PC-9 (cell line): ENCODE measurements around the gene LMBR1. TPM values are rescaled to one million over a fixed set of nuclear protein-coding genes. Genes with fewer than 3 reads are reported as not detected.
A peak's percentile ranks its signal among the peaks of the same experiment; 100 is the strongest.

ENCODE experiments used
- BruUV-seq: library from RNA; stranded (reverse); fragments of 400-500 nt; replicated peaks from 2 replicates; lab custom pipeline; 2021; lab: Mats Ljungman, UMichigan
- CTCF ChIA-PET: fragments of 300-600 bp; sonication (Branson Sonifier 250); formaldehyde crosslinking; loops from one replicate; lab custom pipeline; 2022; ENCODE audit warnings: antibody characterized with exemption; lab: Charles Lee
- POLR2A ChIA-PET: fragments of 300-600 bp; sonication (Branson Sonifier 250); formaldehyde crosslinking; loops from one replicate; lab custom pipeline; 2022; ENCODE audit warnings: antibody characterized with exemption; ENCODE audit not compliant: unreplicated experiment; lab: Charles Lee
- DNase-seq, 2 experiments: peaks; one replicate each; pipeline versions ENCODE4 v3.0.0 to v3.0.0-alpha.2; 2015 to 2022; ENCODE audit warnings: mixed read lengths in 1 of 2
- H2AFZ ChIP-seq: fragments of 200-600 bp; sonication (generic); 2 replicates; pipeline ENCODE4 v1.8.1; 2017; ENCODE audit warnings: antibody characterized with exemption
- H3F3A ChIP-seq: fragments of 200-600 bp; sonication (generic); 2 replicates; pipeline ENCODE4 v1.8.1; 2017; ENCODE audit warnings: antibody characterized with exemption, mild to moderate bottlenecking, low read depth; ENCODE audit not compliant: insufficient read depth
- H3K27ac ChIP-seq: fragments of 200-600 bp; sonication (generic); 2 replicates; pipeline ENCODE4 v1.6.1; 2016; ENCODE audit warnings: mixed run types
- H3K27me3 ChIP-seq: fragments of 200-600 bp; sonication (generic); 2 replicates; pipeline ENCODE4 v1.6.1; 2016; ENCODE audit warnings: low read depth, mixed run types; ENCODE audit not compliant: insufficient read depth
- H3K36me3 ChIP-seq: fragments of 200-600 bp; sonication (generic); 2 replicates; pipeline ENCODE4 v1.6.1; 2016; ENCODE audit warnings: low read depth, mixed run types
- H3K4me1 ChIP-seq: fragments of 200-600 bp; sonication (generic); replicated peaks from 2 replicates; pipeline ENCODE4 v1.6.1; 2016; ENCODE audit warnings: mixed run types; ENCODE audit not compliant: insufficient read depth
- H3K4me2 ChIP-seq: fragments of 200-600 bp; sonication (generic); 2 replicates; pipeline ENCODE4 v1.6.1; 2017; ENCODE audit warnings: mixed run types
- H3K4me3 ChIP-seq: fragments of 200-600 bp; sonication (generic); 2 replicates; pipeline ENCODE4 v1.6.1; 2016; ENCODE audit warnings: mixed run types
- H3K79me2 ChIP-seq: fragments of 200-600 bp; sonication (generic); 2 replicates; pipeline ENCODE4 v1.6.1; 2017; ENCODE audit warnings: low read depth, mixed run types
- H3K9me2 ChIP-seq: fragments of 200-600 bp; sonication (generic); 2 replicates; pipeline ENCODE4 v1.8.1; 2017; ENCODE audit warnings: mild to moderate bottlenecking; ENCODE audit not compliant: insufficient read depth
- H3K9me3 ChIP-seq: fragments of 200-600 bp; sonication (generic); 2 replicates; pipeline ENCODE4 v1.8.1; 2016; ENCODE audit warnings: low read depth; ENCODE audit not compliant: insufficient read depth
- H4K20me1 ChIP-seq: fragments of 200-600 bp; sonication (generic); 2 replicates; pipeline ENCODE4 v1.8.1; 2017; ENCODE audit not compliant: insufficient read depth
- CTCF ChIP-seq: fragments of 200-600 bp; sonication (generic); conservative IDR thresholded peaks from 2 replicates; pipeline ENCODE4 v1.6.1; 2017; ENCODE audit warnings: mixed run types, antibody characterized with exemption, mild to moderate bottlenecking, moderate library complexity
- EZH2 ChIP-seq: fragments of 200-600 bp; sonication (generic); IDR thresholded peaks from 2 replicates; pipeline ENCODE4 v1.8.0; 2017; ENCODE audit warnings: antibody characterized with exemption, low read depth
- intact Hi-C: fragments of 100-400 bp; cut with micrococcal nuclease; formaldehyde crosslinking; loops from one replicate; pipeline ENCODE4 v1.10.0; 2022; ENCODE audit not compliant: unreplicated experiment
- total RNA-seq: library from RNA; stranded (reverse); gene quantifications from 2 replicates; pipeline ENCODE4 v1.2.3, GENCODE V29; 2021

The LMBR1 gene
- total RNA-seq, 1 experiment from 2014 or later: 85.0 TPM

- no peaks in the 10 kb centered on the region for H4K20me1 ChIP-seq
- no peak overlapping the region for H3K27ac ChIP-seq
- H2AFZ ChIP-seq: no peak overlapping the region
- H3F3A ChIP-seq: no peaks in the 10 kb centered on the region
- no peak overlapping the region for H3K4me3 ChIP-seq
- H3K9me2 ChIP-seq: no peaks in the 10 kb centered on the region; the same call in 1 of the 2 replicates
- no peaks in the 10 kb centered on the region for H3K79me2 ChIP-seq
- 0 out of 2 replicates have a peak, but pooled peaks cover 6% of the 10 kb centered on the region for H3K9me3 ChIP-seq
- no peak for TF ChIP-seq CTCF
- intact Hi-C loops: loop anchor here (10.0 kb wide), 1 partner anchor 838 kb away; no protein-coding TSS in a partner anchor
- BruUV-seq: no TSS peak
- ChIA-PET POLR2A (no interaction called here), CTCF (no interaction called here)
- H3K27me3 ChIP-seq: peaks cover 18% of the 10 kb centered on the region; the same call in 1 of the 2 replicates
- no peak overlapping the region for H3K4me2 ChIP-seq
- H3K36me3 ChIP-seq: no peaks in the 10 kb centered on the region
- DNase-seq: no peak
- H3K4me1 ChIP-seq: peaks cover 8% of the 10 kb centered on the region
These were observed 250.5 kb downstream of the LMBR1 start for GRCh38 chr7:156642306-156643045.

GRCh38 chr7:156640949-156641485 lies 252.0 kb downstream of the LMBR1 start:
- POLR2A ChIA-PET: interaction anchor here (0.6 kb wide), 2 partner anchors 13 to 31 kb away, joined by 4 to 6 read pairs; no protein-coding TSS in a partner anchor
- BruUV-seq: TSS peak; percentile 86

More at GRCh38 chr7:156640949-156641485, 252.0 kb downstream of the LMBR1 start:
- peak overlapping the region; percentile 90 for H3K4me3 ChIP-seq
- peak overlapping the region; percentile 100 for H2AFZ ChIP-seq
- H3F3A ChIP-seq: no peaks in the 10 kb centered on the region
- no peak overlapping the region for H3K27ac ChIP-seq
- TF ChIP-seq EZH2 (no peak), CTCF (no peak)
- H3K4me1 ChIP-seq: peaks cover 8% of the 10 kb centered on the region
- CTCF ChIA-PET: interaction anchor here (0.6 kb wide), 2 partner anchors 11 to 174 kb away, joined by 3 to 8 read pairs; no protein-coding TSS in a partner anchor
- peaks cover 8% of the 10 kb centered on the region; the same call in 1 of the 2 replicates for H3K27me3 ChIP-seq
- H3K36me3 ChIP-seq: no peaks in the 10 kb centered on the region
- H3K9me3 ChIP-seq: 0 out of 2 replicates have a peak, but pooled peaks cover 6% of the 10 kb centered on the region
- no peaks in the 10 kb centered on the region; the same call in 1 of the 2 replicates for H3K9me2 ChIP-seq
- H3K79me2 ChIP-seq: no peaks in the 10 kb centered on the region
- peak overlapping the region; percentile 87 for H3K4me2 ChIP-seq
- intact Hi-C loops: loop anchor here (10.0 kb wide), 1 partner anchor 836 kb away; no protein-coding TSS in a partner anchor
- H4K20me1 ChIP-seq: no peaks in the 10 kb centered on the region
- DNase-seq: no peak
